Amniotic epithelial cell (primary cell): Measurements from ENCODE around the gene NPC1.
"Not testable (repeated sequence)": the region's sequence is repeated elsewhere in the genome, so short reads cannot be mapped to it uniquely, and the experiment has no call there.

ENCODE experiments used
- DNase-seq: peaks from one replicate; pipeline ENCODE4 v3.0.0-alpha.2; 2010; ENCODE audit warnings: low read depth

Gene NPC1

GRCh38 chr18:23586249-23587196 is at the start of gene NPC1:
NPC1 (minus strand) TSS chr18:23586506; CDS start chr18:23586343, 163 bp downstream.
- DNase-seq, result peak; percentile 89

- no peak for DNase-seq
These were observed 49.7 kb upstream of the NPC1 start for GRCh38 chr18:23636071-23636399.

DNA sequence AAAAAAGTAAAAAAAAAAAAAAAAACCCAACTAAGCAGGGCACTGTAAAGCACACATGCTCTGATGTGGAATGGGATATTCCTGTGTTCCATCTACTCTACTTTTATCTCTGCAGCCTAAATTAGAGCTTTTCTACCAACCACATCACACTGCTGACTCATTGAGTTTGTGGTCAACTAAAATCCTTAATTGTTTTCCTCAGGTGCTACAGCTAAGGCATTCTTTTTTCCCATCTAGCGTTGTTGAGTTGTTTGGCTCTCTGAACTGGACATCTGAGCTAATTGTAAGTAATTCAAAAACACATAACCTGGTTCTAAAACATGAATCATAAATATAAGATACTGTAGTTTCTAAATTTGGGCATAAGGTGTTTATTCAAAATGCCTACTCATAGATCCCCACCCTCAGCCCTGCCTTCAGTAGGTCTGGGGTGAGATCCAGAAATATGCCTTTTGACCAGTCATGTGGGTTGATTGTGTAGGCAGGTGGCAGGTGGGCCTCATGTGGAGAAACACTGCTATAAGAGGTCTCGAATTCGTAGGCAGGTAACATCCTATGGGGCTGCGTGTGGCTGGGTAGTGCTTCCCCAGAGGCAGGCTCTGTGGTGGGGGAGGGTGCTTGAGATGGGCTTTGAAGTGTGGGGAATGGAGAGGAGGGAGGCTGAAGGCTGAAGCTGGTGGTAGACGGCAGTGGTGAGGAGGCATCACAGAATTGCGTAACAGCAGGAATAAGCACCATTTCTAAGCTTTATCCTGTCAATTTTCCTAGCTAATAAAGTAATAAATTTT is 49.2 kb upstream of the NPC1 start:
- peak; percentile 74 for DNase-seq

DNA sequence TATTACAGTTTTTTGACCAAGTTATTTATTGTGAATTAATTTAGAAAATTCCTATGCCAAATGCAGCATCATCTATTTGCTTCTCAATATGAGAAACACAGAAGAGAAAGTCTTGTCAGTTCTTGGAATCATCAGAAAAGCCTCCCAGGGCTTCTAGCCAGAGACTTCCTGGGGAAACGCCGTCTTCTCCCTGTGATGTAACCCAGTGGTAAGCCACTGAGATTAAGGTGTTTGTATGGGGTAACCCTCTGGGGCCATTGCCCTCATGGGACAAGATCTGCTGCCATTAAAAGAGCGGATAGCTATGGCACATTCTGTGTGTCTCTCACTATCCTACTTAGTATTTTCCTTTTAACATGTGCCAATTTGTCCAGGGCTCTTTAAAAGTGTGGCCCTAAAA is 48.4 kb upstream of the NPC1 start:
- peak; percentile 74 for DNase-seq

DNA sequence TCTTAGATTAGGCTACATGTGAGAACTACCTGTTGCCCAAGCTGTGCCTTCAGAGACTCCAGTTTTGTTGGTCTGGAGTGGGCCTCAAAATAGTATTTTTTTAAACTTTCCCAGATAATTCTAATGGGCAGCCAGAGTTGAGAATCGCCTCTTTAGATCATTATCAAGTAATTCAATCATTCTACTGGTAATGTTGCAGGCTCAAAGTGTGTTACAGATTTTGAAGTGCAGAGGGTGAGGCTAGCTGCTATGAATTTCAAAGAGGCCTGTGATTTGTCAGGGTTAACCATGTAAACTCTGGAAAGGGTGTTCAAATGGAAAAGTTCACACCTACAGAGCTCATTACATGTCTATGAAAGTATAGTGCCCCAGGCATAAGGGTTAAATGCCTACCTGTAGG is 46.3 kb upstream of the NPC1 start:
- no peak for DNase-seq

DNA sequence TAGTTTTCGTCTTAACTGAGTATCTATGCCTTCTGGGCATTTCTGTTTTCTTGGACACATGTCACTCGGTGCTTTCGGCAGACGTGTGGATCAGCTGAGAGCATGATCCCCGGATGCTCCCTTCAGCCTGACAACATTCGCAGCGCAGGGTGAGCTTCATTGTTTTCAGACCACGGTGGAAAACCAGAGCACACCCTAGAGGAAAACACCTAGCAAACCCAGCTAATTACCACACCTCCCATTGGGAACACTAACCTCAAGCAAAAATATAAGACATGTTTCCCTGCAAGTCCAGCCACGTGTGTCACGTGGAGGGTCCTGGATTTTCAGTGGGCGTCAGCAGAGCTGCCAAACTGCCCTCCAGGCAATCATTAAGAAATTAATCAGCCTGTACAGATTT is 45.4 kb upstream of the NPC1 start:
- no peak for DNase-seq

GRCh38 chr18:23631312-23631711 is 45.0 kb upstream of the NPC1 start:
- DNase-seq, result no peak

DNA sequence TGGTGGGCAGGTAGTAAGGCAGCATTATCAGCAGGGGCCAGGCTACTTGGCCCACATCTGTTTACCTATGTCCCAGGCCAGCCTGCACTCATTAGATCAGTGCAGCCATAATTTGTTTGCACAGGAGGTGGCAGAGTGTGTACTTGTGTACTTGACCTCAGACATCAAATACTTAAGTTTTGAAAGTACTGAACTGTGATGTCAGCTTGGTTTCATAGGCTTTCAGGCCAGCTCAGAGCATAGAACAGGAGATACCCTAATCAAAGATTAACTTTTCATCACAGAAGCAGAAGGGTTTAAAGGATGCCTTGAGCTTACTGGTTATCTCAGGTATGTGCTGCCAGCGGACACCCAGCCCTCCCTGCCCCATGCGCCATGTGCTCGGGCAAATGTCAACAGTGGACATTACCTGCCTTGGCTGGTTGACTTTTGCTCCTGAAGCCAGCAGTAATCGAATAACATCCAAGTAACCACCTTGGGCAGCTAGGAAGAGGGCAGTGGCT is 43.2 kb upstream of the NPC1 start:
- no peak for DNase-seq

DNA sequence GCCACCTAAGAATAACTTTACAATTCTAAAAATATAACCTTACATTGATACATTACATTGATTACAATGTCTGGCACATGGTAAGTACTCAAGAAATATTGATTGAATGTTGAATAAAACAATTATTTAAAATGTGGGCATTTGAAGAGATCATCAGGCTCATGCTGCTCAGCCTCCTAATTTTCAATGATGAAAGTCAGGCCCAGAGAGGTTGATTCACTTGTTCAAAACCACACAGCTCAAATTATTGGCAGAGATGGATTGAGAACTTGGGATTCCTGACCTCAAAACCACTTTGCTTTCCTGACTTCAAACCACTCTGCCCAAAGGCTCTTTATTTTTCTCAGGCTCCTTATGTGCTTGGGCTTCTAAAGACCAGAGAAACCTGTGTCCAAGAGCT is 41.7 kb upstream of the NPC1 start:
- no peak for DNase-seq

GRCh38 chr18:23627321-23627720 is 41.0 kb upstream of the NPC1 start:
- peak; percentile 80 for DNase-seq

DNA sequence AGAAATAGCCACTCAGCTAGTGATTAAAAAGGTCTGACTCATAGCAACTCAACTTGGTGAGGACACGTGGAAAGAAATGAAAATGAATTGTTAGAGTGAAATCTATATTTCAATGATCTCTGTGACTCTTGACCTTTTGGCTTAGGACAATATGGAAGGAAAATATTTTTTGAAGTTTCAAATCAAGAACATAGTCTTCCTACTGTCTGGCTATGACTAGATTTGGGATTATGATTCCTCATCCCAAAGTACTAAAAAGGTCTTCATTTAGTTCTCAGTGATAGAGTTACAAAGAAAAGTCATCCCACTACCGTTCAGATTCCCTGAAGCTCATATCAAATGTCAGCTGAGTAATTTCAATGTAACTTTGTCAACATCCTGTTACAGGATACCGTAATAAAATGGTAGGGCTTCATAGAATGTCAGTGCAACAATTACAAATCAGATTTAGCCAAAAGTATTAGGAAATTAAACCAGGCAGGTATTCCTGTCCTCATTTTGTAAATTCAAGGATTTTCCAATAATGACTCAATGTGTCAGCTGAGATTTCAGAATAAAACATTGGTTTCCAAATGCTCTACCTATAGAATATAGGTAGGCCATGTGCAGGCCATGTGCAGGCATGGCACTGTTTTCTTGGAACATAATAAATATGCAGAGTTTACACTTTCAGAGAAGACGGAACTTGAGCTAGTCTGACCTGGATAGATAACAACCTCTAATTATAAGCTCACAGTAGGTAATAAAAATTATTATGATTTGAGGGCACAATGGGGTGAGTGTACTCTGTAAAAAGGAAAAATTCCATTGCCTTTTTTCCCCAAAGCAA is 40.4 kb upstream of the NPC1 start:
- DNase-seq, result no peak

GRCh38 chr18:23623040-23623439 is 36.7 kb upstream of the NPC1 start:
- DNase-seq, result no peak

GRCh38 chr18:23619388-23619881 is 33.1 kb upstream of the NPC1 start:
- peak; percentile 21 for DNase-seq

DNA sequence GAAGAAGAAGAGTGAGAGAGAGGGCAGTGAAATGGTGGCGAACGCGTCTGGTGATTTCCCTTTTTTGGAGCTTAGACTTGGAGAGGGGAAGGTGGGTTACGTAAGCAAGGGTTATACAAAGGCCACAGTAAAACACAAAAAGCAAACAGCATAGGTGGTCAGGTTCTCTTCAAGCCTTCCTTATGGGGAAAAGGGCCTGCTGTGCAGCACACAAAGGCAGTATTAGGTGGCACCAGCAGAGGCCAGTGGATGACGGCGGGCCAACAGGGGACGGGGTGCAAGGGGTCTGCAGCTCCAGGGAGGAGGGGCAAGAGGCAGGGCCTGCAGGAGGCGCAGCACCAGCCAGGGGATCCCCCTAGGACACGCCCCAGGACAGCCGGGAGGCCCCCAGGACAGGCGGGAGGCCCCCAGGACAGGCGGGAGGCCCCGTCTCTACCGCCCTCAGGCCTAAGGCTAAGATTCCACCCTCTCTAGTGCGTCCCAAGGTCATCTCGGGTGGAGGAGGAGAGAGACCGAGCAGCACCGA is 32.6 kb upstream of the NPC1 start:
- peak; percentile 46 for DNase-seq

DNA sequence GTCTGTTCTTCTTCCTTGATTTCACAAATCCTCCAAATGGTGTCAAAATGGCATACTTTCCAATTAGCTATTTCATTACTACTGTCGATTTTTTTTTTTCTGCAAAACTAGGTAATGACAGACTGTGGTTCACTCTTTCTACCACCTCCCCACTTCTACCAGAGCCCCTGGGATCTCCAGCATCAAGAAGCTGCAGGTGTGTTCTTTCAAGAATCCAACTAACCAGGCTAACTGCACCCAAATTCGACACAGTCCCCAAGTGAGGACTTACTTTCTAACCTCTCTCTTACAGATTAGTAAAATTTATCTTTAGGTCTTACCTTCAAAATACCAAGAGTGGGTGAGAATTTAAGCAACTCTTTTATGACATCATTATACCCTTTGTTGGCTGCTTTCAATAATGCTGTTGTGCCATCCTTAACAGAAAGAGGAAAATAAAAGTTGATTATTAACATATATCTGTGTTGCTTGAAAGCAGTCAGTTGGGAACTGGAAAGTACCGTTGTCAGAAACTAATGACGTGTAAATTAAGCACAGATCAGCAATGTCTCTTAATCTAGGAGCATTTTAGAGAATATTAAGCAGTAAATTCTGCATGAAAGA is 31.2 kb upstream of the NPC1 start:
- no peak for DNase-seq

DNA sequence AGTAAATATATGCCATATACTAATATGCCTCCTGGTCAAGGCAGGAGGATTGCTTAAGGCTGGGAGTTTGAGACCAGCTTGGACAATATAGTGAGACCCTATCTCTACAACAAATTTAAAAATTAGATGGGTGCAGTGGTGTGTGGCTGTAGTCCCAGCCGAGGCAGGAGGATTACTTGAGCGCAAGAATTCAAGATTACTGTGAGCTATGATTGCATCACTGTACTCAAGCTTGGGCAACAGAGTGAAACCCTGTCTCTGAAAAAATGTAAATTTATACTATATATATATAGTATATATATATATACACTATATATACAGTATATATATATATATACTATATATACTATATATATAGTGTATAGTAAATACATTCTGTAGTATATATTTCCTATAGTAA is 30.0 kb upstream of the NPC1 start:
- peak; percentile 56 for DNase-seq

DNA sequence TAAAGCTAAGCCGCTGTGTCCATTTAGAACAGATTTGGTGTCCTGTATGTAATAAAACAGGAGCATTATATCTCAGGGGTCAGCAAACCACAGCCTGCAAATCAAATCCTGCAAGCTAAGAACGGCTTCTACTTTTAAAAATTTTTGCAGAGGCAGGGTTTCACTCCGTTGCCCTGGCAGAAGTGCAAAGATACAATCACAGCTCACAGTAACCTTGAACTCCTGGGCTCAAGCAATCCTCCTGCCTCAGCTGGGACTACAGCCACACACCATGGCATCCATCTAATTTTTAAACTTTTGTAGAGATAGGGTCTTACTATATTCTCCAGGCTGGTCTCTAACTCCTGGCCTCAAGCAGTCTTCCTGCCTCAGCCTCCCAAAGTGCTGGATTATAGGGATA is 28.6 kb upstream of the NPC1 start:
- DNase-seq, result no peak

- DNase-seq, result no peak
These were observed 28.1 kb upstream of the NPC1 start for GRCh38 chr18:23614413-23614812.

GRCh38 chr18:23613091-23613475 is 26.8 kb upstream of the NPC1 start:
- not testable (repeated sequence) for DNase-seq

DNA sequence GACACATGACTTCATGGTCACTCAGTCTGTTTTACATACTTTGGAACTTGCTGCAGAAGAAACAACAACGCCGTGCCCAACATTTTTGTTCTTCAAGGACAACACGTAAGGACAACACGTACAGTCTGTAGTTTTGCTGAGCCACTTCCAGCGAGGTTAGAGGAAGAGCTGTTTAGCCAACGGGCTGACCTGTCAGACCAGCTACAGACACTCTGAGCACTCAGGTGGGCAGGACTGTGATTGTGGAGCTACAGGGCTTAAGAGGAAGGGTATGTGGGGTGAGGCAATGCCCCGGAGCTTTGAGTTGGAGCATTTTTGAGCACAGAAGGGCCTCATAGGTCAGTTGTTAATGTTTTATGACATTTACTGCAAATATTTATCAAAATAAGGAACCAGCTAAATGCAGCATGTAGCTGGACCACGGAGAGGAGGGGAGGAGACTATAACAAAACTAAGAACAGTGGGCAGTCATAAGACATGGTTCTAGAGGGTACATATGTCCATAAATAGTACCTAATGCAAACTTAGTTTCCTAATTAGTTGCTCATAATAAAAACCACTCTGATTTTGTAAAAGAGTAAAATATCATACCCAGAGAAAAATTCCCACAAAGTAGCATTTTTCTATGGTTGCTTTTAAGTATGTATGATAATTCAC is 26.3 kb upstream of the NPC1 start:
- DNase-seq, result no peak
